ENCODE measurements around the gene NQO2. TPM values are rescaled to one million over a fixed set of nuclear protein-coding genes. Genes with fewer than 3 reads are reported as not detected.

The NQO2 gene
- total RNA-seq, 1 experiment from 2014 or later, result 105 TPM

DNA sequence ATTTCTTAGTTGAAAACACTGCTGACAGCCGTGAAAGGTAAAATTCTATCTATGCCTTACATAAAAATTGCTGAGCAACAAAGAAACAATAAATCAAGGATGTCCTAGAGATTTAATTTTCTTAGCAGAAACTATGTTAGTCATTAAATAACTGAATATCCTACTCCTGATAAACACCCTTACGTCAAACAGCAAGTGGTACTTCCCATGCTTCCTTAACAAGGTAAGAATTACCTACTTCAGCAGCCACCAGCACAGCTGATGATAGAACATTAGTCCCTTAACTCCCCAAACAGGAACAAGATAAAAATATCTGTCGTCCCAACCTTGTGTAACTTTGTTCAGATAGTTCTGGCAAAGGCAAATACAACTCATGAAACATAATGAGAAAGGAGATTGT, 37.1 kb upstream of the NQO2 start:
- H4K5ac ChIP-seq (ENCODE audit: insufficient read length, low read depth, low read length), result no peak overlapping the region
- H2BK12ac ChIP-seq (ENCODE audit: insufficient read length, low read depth, low read length), result no peak overlapping the region
- no CpG with 5 or more reads among the region's 3 CpGs for WGBS (ENCODE audit: extremely low coverage, insufficient read length, low lambda C conversion rate)
- H3K4me3 Mint-ChIP-seq, result no peak overlapping the region
- peaks cover 53 to 61% of the 10 kb centered on the region in 2 experiments for H3K4me1 Mint-ChIP-seq
- no peak overlapping the region for H2BK5ac ChIP-seq (ENCODE audit: insufficient read length, low read length)
- no peaks in the 10 kb centered on the region; a peak in 1 of 7 replicates for H3K36me3 Mint-ChIP-seq (ENCODE audit: insufficient read depth in 1 of 3, low read depth in 3 of 3)
- no peaks in the 10 kb centered on the region for H4K20me1 ChIP-seq (ENCODE audit: control insufficient read depth, insufficient read depth, insufficient read length)
- no peaks in the 10 kb centered on the region for H3K23me2 ChIP-seq (ENCODE audit: insufficient read length, low read depth, low read length, poor library complexity, severe bottlenecking)
- H3K27ac Mint-ChIP-seq, result no peak overlapping the region
- H2BK120ac ChIP-seq (ENCODE audit: low read depth, low read length, poor library complexity, severe bottlenecking), result no peak overlapping the region
- no peak overlapping the region for H2AK5ac ChIP-seq (ENCODE audit: insufficient read length, low read length)
- peaks cover 6% of the 10 kb centered on the region; the same call in 1 of the 2 replicates for H3K27me3 Mint-ChIP-seq (ENCODE audit: low read depth)
- H3K27me3 ChIP-seq (ENCODE audit: insufficient read depth, low read length), result no peaks in the 10 kb centered on the region
- no peaks in the 10 kb centered on the region for H3K9me3 ChIP-seq (ENCODE audit: control insufficient read depth, low read depth, low read length)
- H3K18ac ChIP-seq (ENCODE audit: insufficient read length, low read depth, low read length), result no peak overlapping the region
- H3K14ac ChIP-seq (ENCODE audit: insufficient read depth, low read length), result no peak overlapping the region
- no peaks in the 10 kb centered on the region for H3K9me3 Mint-ChIP-seq
- H4K8ac ChIP-seq (replicated peaks; ENCODE audit: insufficient read length, low read depth, low read length), result no peak overlapping the region
- H3K23ac ChIP-seq (ENCODE audit: insufficient read length, low read depth, low read length), result no peak overlapping the region
- no peak overlapping the region for H3K27ac ChIP-seq (ENCODE audit: insufficient read length, low read depth, low read length)
- H3K4me1 ChIP-seq (ENCODE audit: insufficient read depth, low read length), result peaks cover 14% of the 10 kb centered on the region; the same call in 1 of the 2 replicates
- no peak overlapping the region for H3K9ac ChIP-seq (ENCODE audit: extremely low read depth, insufficient read length, low read length)
- no peak overlapping the region for H2AFZ ChIP-seq (ENCODE audit: low read length)
- H4K91ac ChIP-seq (ENCODE audit: insufficient read length, low read depth, low read length), result no peak overlapping the region
- no peak for DNase-seq
- no peak overlapping the region for H2BK20ac ChIP-seq (ENCODE audit: low read depth, low read length, poor library complexity, severe bottlenecking)
- TF ChIP-seq, protein P1, sequence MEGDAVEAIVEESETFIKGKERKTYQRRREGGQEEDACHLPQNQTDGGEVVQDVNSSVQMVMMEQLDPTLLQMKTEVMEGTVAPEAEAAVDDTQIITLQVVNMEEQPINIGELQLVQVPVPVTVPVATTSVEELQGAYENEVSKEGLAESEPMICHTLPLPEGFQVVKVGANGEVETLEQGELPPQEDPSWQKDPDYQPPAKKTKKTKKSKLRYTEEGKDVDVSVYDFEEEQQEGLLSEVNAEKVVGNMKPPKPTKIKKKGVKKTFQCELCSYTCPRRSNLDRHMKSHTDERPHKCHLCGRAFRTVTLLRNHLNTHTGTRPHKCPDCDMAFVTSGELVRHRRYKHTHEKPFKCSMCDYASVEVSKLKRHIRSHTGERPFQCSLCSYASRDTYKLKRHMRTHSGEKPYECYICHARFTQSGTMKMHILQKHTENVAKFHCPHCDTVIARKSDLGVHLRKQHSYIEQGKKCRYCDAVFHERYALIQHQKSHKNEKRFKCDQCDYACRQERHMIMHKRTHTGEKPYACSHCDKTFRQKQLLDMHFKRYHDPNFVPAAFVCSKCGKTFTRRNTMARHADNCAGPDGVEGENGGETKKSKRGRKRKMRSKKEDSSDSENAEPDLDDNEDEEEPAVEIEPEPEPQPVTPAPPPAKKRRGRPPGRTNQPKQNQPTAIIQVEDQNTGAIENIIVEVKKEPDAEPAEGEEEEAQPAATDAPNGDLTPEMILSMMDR (conservative IDR thresholded peaks at IDR 0.05), result no peak
- no peaks in the 10 kb centered on the region for H3K79me2 ChIP-seq (ENCODE audit: insufficient read depth, low read length)
- H3K4me2 ChIP-seq (ENCODE audit: insufficient read depth, insufficient read length, low read length), result no peak overlapping the region
- no peak overlapping the region for H3K56ac ChIP-seq (ENCODE audit: insufficient read length, low read depth, low read length)
- no peak overlapping the region for H3K4ac ChIP-seq (ENCODE audit: low read depth, low read length)
- no peak overlapping the region for H3T11ph ChIP-seq (ENCODE audit: low read length)
- no peak overlapping the region for H2BK15ac ChIP-seq (ENCODE audit: low read depth, low read length)
- H3K79me1 ChIP-seq (ENCODE audit: insufficient read depth, low read depth, low read length, poor library complexity, severe bottlenecking), result no peaks in the 10 kb centered on the region

Measured in H9 (cell line).